Testis (tissue), 2 donors: Measurements from ENCODE around the gene TBC1D16.

Experiments
- POLR2A ChIP-seq: fragments of 450-650 bp; IDR thresholded peaks from one replicate; pipeline ENCODE4 v1.6.1; 2017; ENCODE audit warnings: antibody characterized with exemption, mild to moderate bottlenecking, moderate library complexity
- TF ChIP-seq, protein P1 (sequence below), 3 experiments: fragments of 450-650 bp in 2 of 3; fragments of 200-600 bp in 1 of 3; sonication (generic) in 1 of 3; IDR thresholded peaks; one replicate each; pipeline ENCODE4 v1.5.1; 2016 to 2019; ENCODE audit warnings: antibody characterized with exemption in 3 of 3, mild to moderate bottlenecking in 2 of 3, moderate library complexity in 1 of 3

GRCh38 chr17:79920751-79921410 is 114.8 kb downstream of the TBC1D16 start:
- TF ChIP-seq, protein P1, sequence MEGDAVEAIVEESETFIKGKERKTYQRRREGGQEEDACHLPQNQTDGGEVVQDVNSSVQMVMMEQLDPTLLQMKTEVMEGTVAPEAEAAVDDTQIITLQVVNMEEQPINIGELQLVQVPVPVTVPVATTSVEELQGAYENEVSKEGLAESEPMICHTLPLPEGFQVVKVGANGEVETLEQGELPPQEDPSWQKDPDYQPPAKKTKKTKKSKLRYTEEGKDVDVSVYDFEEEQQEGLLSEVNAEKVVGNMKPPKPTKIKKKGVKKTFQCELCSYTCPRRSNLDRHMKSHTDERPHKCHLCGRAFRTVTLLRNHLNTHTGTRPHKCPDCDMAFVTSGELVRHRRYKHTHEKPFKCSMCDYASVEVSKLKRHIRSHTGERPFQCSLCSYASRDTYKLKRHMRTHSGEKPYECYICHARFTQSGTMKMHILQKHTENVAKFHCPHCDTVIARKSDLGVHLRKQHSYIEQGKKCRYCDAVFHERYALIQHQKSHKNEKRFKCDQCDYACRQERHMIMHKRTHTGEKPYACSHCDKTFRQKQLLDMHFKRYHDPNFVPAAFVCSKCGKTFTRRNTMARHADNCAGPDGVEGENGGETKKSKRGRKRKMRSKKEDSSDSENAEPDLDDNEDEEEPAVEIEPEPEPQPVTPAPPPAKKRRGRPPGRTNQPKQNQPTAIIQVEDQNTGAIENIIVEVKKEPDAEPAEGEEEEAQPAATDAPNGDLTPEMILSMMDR (IDR thresholded peaks at IDR 0.05), result no peak
- TF ChIP-seq POLR2A, result no peak
